Stomach (tissue), 4 donors: ENCODE results near the gene MAGEB1.

ENCODE experiments used
- CTCF ChIP-seq, 7 experiments: fragments of 450-650 bp in 4 of 7; fragments of 200-600 bp in 3 of 7; sonication (generic) in 3 of 7; IDR thresholded peaks; one replicate each; pipeline ENCODE4 v1.5.1; 2016 to 2019; ENCODE audit warnings: antibody characterized with exemption in 7 of 7, control low read depth in 2 of 7, mild to moderate bottlenecking in 1 of 7
- POLR2A ChIP-seq, 4 donors: fragments of 450-650 bp; IDR thresholded peaks; one replicate each; pipeline ENCODE4 v1.6.1; 2016; ENCODE audit warnings: antibody characterized with exemption in 4 of 4, control low read depth in 2 of 4, mild to moderate bottlenecking in 1 of 4, moderate library complexity in 1 of 4
- POLR2AphosphoS5 ChIP-seq, 3 donors: sonication (generic); formaldehyde crosslinking; IDR thresholded peaks; one replicate each; pipeline ENCODE4 v1.6.1; 2016; ENCODE audit warnings: antibody characterized with exemption in 3 of 3

DNA sequence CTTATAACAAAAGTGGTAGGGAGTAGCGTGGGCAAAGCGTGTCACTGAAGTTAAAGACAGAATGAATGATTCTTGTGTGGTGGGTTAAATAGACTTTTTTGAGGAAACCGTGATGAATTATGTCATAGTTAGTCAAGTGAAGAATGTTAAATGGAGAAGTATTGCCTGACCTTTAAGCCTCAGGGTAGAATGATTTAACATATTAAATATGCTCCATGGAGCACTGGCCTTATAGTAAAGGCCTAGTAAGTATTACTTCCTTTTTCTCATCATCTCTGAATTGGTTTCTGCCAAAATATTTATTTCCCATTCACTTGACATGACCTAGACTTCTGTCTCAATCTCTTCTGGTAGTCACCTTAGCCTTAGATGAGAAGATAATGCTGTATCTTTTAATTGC, 23.7 kb downstream of the MAGEB1 start:
- TF ChIP-seq CTCF (IDR thresholded peaks at IDR 0.05), result no peak
- TF ChIP-seq POLR2A (IDR thresholded peaks at IDR 0.05), result no peak
- no peak for TF ChIP-seq POLR2AphosphoS5 (IDR thresholded peaks at IDR 0.05)
